Choroid plexus epithelial cell (primary cell): Measurements from ENCODE around the gene KRTAP5-1.
"Not testable (repeated sequence)": the region's sequence is repeated elsewhere in the genome, so short reads cannot be mapped to it uniquely, and the experiment has no call there.

Experiments used
- DNase-seq: peaks from one replicate; pipeline ENCODE4 v3.0.0-alpha.2; 2010; ENCODE audit warnings: low read depth
- H3K4me3 ChIP-seq: 2 replicates; pipeline ENCODE4 v1.5.1; 2011; ENCODE audit warnings: low read depth, mild to moderate bottlenecking, control low read depth, low read length, moderate library complexity
- TF ChIP-seq, protein P1 (sequence below): conservative IDR thresholded peaks from 2 replicates; pipeline ENCODE4 v1.5.1; 2011; ENCODE audit warnings: low read depth, mild to moderate bottlenecking, control low read depth, inconsistent platforms, low read length, moderate library complexity

Gene KRTAP5-1

DNA sequence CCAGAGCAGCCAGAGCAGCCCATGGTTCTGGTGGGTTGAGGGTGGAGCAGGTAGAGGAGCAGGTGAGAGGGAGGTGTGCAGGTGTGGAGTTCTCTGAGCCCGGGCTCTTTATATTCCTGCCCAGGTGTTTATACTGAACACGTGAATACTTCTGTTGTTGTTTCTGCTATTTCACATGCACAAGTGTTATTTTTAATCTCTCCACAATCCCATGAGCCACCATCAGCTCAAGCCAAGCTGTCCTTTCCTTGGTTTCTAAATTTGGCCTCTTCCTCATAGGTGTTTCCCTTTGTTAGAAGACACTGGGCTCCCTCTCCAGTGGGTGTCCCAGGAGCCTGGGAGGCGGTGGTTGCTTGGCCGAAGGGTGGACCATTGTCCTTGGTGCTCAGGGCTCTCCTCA is 23.3 kb upstream of the KRTAP5-1 start, which contains the start of gene KRTAP5-3:
TSS of gene KRTAP5-3 (minus strand) at position 101 of the 400 bp plus-strand sequence. CDS start at position 23, 78 bp downstream.
- TF ChIP-seq, protein P1, sequence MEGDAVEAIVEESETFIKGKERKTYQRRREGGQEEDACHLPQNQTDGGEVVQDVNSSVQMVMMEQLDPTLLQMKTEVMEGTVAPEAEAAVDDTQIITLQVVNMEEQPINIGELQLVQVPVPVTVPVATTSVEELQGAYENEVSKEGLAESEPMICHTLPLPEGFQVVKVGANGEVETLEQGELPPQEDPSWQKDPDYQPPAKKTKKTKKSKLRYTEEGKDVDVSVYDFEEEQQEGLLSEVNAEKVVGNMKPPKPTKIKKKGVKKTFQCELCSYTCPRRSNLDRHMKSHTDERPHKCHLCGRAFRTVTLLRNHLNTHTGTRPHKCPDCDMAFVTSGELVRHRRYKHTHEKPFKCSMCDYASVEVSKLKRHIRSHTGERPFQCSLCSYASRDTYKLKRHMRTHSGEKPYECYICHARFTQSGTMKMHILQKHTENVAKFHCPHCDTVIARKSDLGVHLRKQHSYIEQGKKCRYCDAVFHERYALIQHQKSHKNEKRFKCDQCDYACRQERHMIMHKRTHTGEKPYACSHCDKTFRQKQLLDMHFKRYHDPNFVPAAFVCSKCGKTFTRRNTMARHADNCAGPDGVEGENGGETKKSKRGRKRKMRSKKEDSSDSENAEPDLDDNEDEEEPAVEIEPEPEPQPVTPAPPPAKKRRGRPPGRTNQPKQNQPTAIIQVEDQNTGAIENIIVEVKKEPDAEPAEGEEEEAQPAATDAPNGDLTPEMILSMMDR, result no peak
- DNase-seq, result no peak
- H3K4me3 ChIP-seq, result no peak within 1 kb of the TSS

DNA sequence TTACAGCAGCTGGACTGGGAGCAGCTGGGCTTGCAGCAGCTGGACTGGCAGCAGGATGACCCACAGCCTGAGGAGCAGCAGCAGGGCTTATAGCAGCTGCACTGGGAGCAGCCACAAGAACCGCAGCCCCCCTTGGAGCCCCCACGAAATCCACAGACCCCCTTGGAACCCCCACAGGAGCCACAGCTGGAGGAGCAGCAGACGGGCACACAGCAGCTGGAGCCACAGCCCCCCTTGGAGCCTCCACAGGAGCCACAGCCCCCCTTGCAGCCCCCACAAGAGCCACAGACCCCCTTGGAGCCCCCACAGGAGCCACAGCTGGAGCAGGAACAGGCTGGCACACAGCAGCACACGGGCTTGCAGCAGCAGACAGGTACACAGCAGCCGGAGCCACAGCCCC is 22.8 kb upstream of the KRTAP5-1 start:
- DNase-seq, H3K4me3 ChIP-seq: not testable (repeated sequence)

DNA sequence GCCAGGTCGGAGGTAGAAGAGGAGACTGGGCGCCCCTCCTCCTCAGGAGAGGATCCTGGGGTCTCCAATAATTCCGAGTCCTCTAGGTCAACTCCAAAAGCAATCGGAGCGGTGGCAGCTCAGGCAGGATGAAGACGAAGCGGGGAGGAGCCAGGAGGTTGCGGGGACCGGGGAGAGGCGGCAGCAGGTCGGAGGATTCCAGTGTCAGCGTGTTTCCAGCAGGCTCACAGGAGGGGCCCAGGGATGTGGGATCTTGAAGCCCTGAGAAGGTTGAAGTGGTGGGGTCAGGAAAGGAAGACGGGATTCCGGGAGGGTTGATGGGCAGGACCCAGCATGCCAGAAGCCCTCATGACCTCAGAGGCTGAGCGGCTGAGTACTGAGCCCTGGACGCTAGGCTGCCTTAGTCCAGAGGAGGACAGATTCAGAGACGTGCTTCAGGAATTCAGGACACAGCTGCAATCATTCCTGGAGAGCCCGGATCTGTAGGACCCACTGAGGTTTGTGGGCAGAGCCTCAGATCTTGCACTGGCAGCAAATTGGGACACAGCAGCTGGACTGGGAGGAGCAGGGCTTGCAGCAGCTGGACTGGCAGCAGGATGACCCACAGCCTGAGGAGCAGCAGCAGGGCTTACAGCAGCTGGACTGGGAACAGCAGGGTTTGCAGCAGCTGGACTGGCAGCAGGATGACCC is 22.2 kb upstream of the KRTAP5-1 start:
- DNase-seq, result peak; percentile 4
- not testable (repeated sequence) for H3K4me3 ChIP-seq

- not testable (repeated sequence) for H3K4me3 ChIP-seq, DNase-seq
Measured at GRCh38 chr11:1605923-1606322, 20.8 kb upstream of the KRTAP5-1 start.

DNA sequence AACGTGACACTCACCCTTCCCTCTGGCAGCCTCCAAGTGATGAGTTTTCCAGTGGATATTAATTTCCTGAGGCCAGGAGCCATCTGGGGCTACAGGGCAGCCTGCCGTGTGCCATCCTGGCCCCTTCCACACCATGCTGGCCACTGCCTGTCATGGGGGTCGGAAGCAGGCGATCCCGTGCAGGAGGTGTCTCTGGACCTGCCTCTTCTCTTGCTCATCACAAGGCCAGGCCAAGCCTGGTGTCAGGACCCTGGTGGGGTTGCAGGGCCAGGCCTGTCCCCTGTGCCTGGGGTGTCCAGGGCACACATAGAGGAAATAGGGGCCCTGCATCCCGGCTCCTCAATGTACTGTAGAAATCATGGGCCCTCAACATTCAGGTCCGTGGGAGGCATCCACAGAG is 19.6 kb upstream of the KRTAP5-1 start:
- no peak for DNase-seq
- TF ChIP-seq, protein P1, result no peak
- no peak overlapping the region for H3K4me3 ChIP-seq

- no peak for DNase-seq
- TF ChIP-seq, protein P1, result no peak
- no peak overlapping the region for H3K4me3 ChIP-seq
Measured at GRCh38 chr11:1604181-1604580, 19.1 kb upstream of the KRTAP5-1 start.

- TF ChIP-seq, protein P1, result no peak
- DNase-seq, result no peak
- H3K4me3 ChIP-seq, result no peak overlapping the region
Measured at GRCh38 chr11:1603629-1604028, 18.5 kb upstream of the KRTAP5-1 start.

GRCh38 chr11:1601663-1602062 is 16.6 kb upstream of the KRTAP5-1 start:
- not testable (repeated sequence) for DNase-seq

GRCh38 chr11:1600626-1601025 is 15.5 kb upstream of the KRTAP5-1 start:
- no peak for DNase-seq
- H3K4me3 ChIP-seq, result no peak overlapping the region
- TF ChIP-seq, protein P1, result no peak

More at GRCh38 chr11:1601663-1602062, 16.6 kb upstream of the KRTAP5-1 start:
- H3K4me3 ChIP-seq, result not testable (repeated sequence)
